GM18907 (cell line): ENCODE data around the gene INSM1.

Experiments used
- ATAC-seq: cut with Tn5 transposase; IDR thresholded peaks from one replicate; pipeline ENCODE4 v1.9.1; 2021; ENCODE audit warnings: mild to moderate bottlenecking, moderate library complexity; ENCODE audit not compliant: unreplicated experiment

INSM1 gene

GRCh38 chr20:20393207-20394120, 25.6 kb downstream of the INSM1 start:
- ATAC-seq: no peak

GRCh38 chr20:20395087-20395486, 27.2 kb downstream of the INSM1 start:
- ATAC-seq: no peak

GRCh38 chr20:20395903-20396568, 28.1 kb downstream of the INSM1 start:
- ATAC-seq: no peak

GRCh38 chr20:20396794-20397193, 28.9 kb downstream of the INSM1 start:
- ATAC-seq: no peak

- ATAC-seq: no peak
These were observed 30.2 kb downstream of the INSM1 start for GRCh38 chr20:20398123-20398522.

GRCh38 chr20:20399531-20400500, 31.9 kb downstream of the INSM1 start:
- ATAC-seq: no peak

- ATAC-seq: no peak
These were observed 34.1 kb downstream of the INSM1 start for GRCh38 chr20:20401991-20402390.

- no peak for ATAC-seq
These were observed 36.7 kb downstream of the INSM1 start for GRCh38 chr20:20404633-20405032.

- no peak for ATAC-seq
These were observed 37.7 kb downstream of the INSM1 start for GRCh38 chr20:20405623-20406022.

GRCh38 chr20:20406306-20406705, 38.4 kb downstream of the INSM1 start:
- no peak for ATAC-seq

- no peak for ATAC-seq
These were observed 40.2 kb downstream of the INSM1 start for GRCh38 chr20:20407891-20408805.

GRCh38 chr20:20409331-20409730, 41.4 kb downstream of the INSM1 start:
- no peak for ATAC-seq

GRCh38 chr20:20410678-20411077, 42.8 kb downstream of the INSM1 start:
- no peak for ATAC-seq

GRCh38 chr20:20411402-20411801, 43.5 kb downstream of the INSM1 start:
- no peak for ATAC-seq

- ATAC-seq: no peak
These were observed 43.9 kb downstream of the INSM1 start for GRCh38 chr20:20411836-20412235.

- no peak for ATAC-seq
These were observed 44.8 kb downstream of the INSM1 start for GRCh38 chr20:20412750-20413149.

- no peak for ATAC-seq
These were observed 45.9 kb downstream of the INSM1 start for GRCh38 chr20:20413810-20414281.

- no peak for ATAC-seq
These were observed 46.8 kb downstream of the INSM1 start for GRCh38 chr20:20414640-20415220.

GRCh38 chr20:20415321-20415720, 47.4 kb downstream of the INSM1 start:
- no peak for ATAC-seq
